ENCODE measurements around the gene TENM3. TPM values are rescaled to one million over a fixed set of nuclear protein-coding genes. Genes with fewer than 3 reads are reported as not detected.

Gene TENM3
- total RNA-seq, 3 donors from 2014 or later: 0.58 to 19.2 (median 0.70) TPM

GRCh38 chr4:182699201-182699600 is 456.0 kb downstream of the TENM3 start:
- TF ChIP-seq CTCF (IDR thresholded peaks at IDR 0.05): no peak
- intact Hi-C loops (cut with DNase I, micrococcal nuclease): no loop called here
- Histone ChIP-seq H3K4me1 (ENCODE audit: low read depth) (no peaks in the 10 kb centered on the region), H3K9me3 (no peaks in the 10 kb centered on the region), H3K36me3 (ENCODE audit: low read depth) (no peaks in the 10 kb centered on the region), H3K4me3 (no peak overlapping the region)
- ATAC-seq: no peak
- no peak for DNase-seq

- TF ChIP-seq CTCF (IDR thresholded peaks at IDR 0.05): no peak
- intact Hi-C loops (cut with DNase I, micrococcal nuclease): no loop called here
- DNase-seq (no peak), ATAC-seq (no peak)
- Histone ChIP-seq H3K36me3 (ENCODE audit: low read depth) (no peaks in the 10 kb centered on the region), H3K4me1 (ENCODE audit: low read depth) (no peaks in the 10 kb centered on the region), H3K4me3 (no peak overlapping the region), H3K9me3 (no peaks in the 10 kb centered on the region)
These were observed 456.6 kb downstream of the TENM3 start for GRCh38 chr4:182699795-182700194.

GRCh38 chr4:182700362-182701160 is 457.4 kb downstream of the TENM3 start:
- Histone ChIP-seq H3K4me3 (no peak overlapping the region), H3K4me1 (ENCODE audit: low read depth) (no peaks in the 10 kb centered on the region), H3K36me3 (ENCODE audit: low read depth) (no peaks in the 10 kb centered on the region), H3K9me3 (no peaks in the 10 kb centered on the region)
- intact Hi-C loops (cut with DNase I, micrococcal nuclease): no loop called here
- TF ChIP-seq CTCF (IDR thresholded peaks at IDR 0.05): no peak
- ATAC-seq: no peak
- DNase-seq: no peak

- no peak for ATAC-seq
- Histone ChIP-seq H3K36me3 (ENCODE audit: low read depth) (no peaks in the 10 kb centered on the region), H3K4me1 (ENCODE audit: low read depth) (peaks cover 3% of the 10 kb centered on the region), H3K9me3 (no peaks in the 10 kb centered on the region), H3K4me3 (no peak overlapping the region)
- intact Hi-C loops (cut with DNase I, micrococcal nuclease): no loop called here
- no peak for DNase-seq
- TF ChIP-seq CTCF (IDR thresholded peaks at IDR 0.05): no peak
These were observed 460.9 kb downstream of the TENM3 start for GRCh38 chr4:182704077-182704476.

GRCh38 chr4:182704948-182705347 is 461.7 kb downstream of the TENM3 start:
- intact Hi-C loops (cut with DNase I, micrococcal nuclease): no loop called here

More at GRCh38 chr4:182704948-182705347, 461.7 kb downstream of the TENM3 start:
- peak in 1 of 3 donors; percentile 12 for DNase-seq
- H3K9me3 ChIP-seq: no peaks in the 10 kb centered on the region
- no peak for TF ChIP-seq CTCF (IDR thresholded peaks at IDR 0.05)
- no peak overlapping the region for H3K4me3 ChIP-seq
- no peaks in the 10 kb centered on the region for H3K36me3 ChIP-seq (ENCODE audit: low read depth)
- peaks cover 3% of the 10 kb centered on the region for H3K4me1 ChIP-seq (ENCODE audit: low read depth)
- ATAC-seq: peak; percentile 91

All from mucosa of descending colon (tissue), 3 donors.